ENCODE data around the gene AHRR. TPM values are rescaled to one million over a fixed set of nuclear protein-coding genes. Genes with fewer than 3 reads are reported as not detected.

AHRR gene
- total RNA-seq, 1 donor from 2014 or later = 1.0 TPM

GRCh38 chr5:452978-453710, 131.6 kb downstream of the AHRR start:
- TF ChIP-seq CTCF (conservative IDR thresholded peaks at IDR 0.05) = no peak
- Mint-ChIP-seq H3K4me1 (no peaks in the 10 kb centered on the region), H3K27ac (ENCODE audit: unreplicated experiment) (no peak overlapping the region), H3K27me3 (ENCODE audit: low read depth) (no peaks in the 10 kb centered on the region), H3K4me3 (no peak overlapping the region), H3K36me3 (ENCODE audit: low read depth) (peaks cover 63% of the 10 kb centered on the region), H3K9me3 (peaks cover 7% of the 10 kb centered on the region)
- DNase-seq (ENCODE audit: low read depth, low spot score) = no peak

- no peak for TF ChIP-seq CTCF (conservative IDR thresholded peaks at IDR 0.05)
- H3K27me3 Mint-ChIP-seq (ENCODE audit: low read depth) = no peaks in the 10 kb centered on the region
- peaks cover 57% of the 10 kb centered on the region for H3K36me3 Mint-ChIP-seq (ENCODE audit: low read depth)
- no peak overlapping the region for H3K27ac Mint-ChIP-seq (ENCODE audit: unreplicated experiment)
- H3K9me3 Mint-ChIP-seq = peaks cover 7% of the 10 kb centered on the region
- H3K4me3 Mint-ChIP-seq = no peak overlapping the region
- DNase-seq (ENCODE audit: low read depth, low spot score) = no peak
- no peaks in the 10 kb centered on the region for H3K4me1 Mint-ChIP-seq
Measured at GRCh38 chr5:453725-454481, 132.4 kb downstream of the AHRR start.

GRCh38 chr5:454936-455335, 133.4 kb downstream of the AHRR start:
- H3K36me3 Mint-ChIP-seq (ENCODE audit: low read depth) = peaks cover 48% of the 10 kb centered on the region
- peak overlapping the region; percentile 27 for H3K27ac Mint-ChIP-seq (ENCODE audit: unreplicated experiment)
- H3K4me3 Mint-ChIP-seq = no peak overlapping the region
- no peak for DNase-seq (ENCODE audit: low read depth, low spot score)
- no peaks in the 10 kb centered on the region for H3K4me1 Mint-ChIP-seq
- no peaks in the 10 kb centered on the region for H3K27me3 Mint-ChIP-seq (ENCODE audit: low read depth)
- peaks cover 7% of the 10 kb centered on the region for H3K9me3 Mint-ChIP-seq
- TF ChIP-seq CTCF (conservative IDR thresholded peaks at IDR 0.05) = no peak

- Mint-ChIP-seq H3K27me3 (ENCODE audit: low read depth) (no peaks in the 10 kb centered on the region), H3K27ac (ENCODE audit: unreplicated experiment) (no peak overlapping the region), H3K36me3 (ENCODE audit: low read depth) (peaks cover 43% of the 10 kb centered on the region), H3K4me1 (no peaks in the 10 kb centered on the region), H3K4me3 (no peak overlapping the region), H3K9me3 (peaks cover 7% of the 10 kb centered on the region)
- DNase-seq (ENCODE audit: low read depth, low spot score) = no peak
- no peak for TF ChIP-seq CTCF (conservative IDR thresholded peaks at IDR 0.05)
Measured at GRCh38 chr5:455806-456205, 134.3 kb downstream of the AHRR start.

GRCh38 chr5:456351-457194, 135.1 kb downstream of the AHRR start:
- DNase-seq (ENCODE audit: low read depth, low spot score) = no peak
- peaks cover 36% of the 10 kb centered on the region for H3K36me3 Mint-ChIP-seq (ENCODE audit: low read depth)
- no peak overlapping the region for H3K4me3 Mint-ChIP-seq
- no peak overlapping the region for H3K27ac Mint-ChIP-seq (ENCODE audit: unreplicated experiment)
- H3K4me1 Mint-ChIP-seq = no peaks in the 10 kb centered on the region
- no peaks in the 10 kb centered on the region for H3K27me3 Mint-ChIP-seq (ENCODE audit: low read depth)
- no peak for TF ChIP-seq CTCF (conservative IDR thresholded peaks at IDR 0.05)
- peaks cover 5% of the 10 kb centered on the region for H3K9me3 Mint-ChIP-seq

Measured in neural crest cell (in vitro differentiated cells).